GM20000 (cell line): Measurements from ENCODE around the gene TBCCD1.
"Not testable (repeated sequence)": the region's sequence is repeated elsewhere in the genome, so short reads cannot be mapped to it uniquely, and the experiment has no call there.

ENCODE experiments used
- DNase-seq: peaks from one replicate; pipeline ENCODE4 v3.0.0; 2012; ENCODE audit warnings: low spot score
- CTCF ChIP-seq: IDR thresholded peaks from 2 replicates; pipeline ENCODE4 v1.5.1; 2012; ENCODE audit warnings: mild to moderate bottlenecking, control low read depth; ENCODE audit errors: extremely low read depth, missing control alignments

TBCCD1 gene

GRCh38 chr3:186540835-186541226, 26.3 kb downstream of the TBCCD1 start:
- TF ChIP-seq CTCF = no peak
- no peak for DNase-seq

GRCh38 chr3:186540221-186540834, 26.8 kb downstream of the TBCCD1 start:
- DNase-seq = peak; percentile 58
- peak; percentile 50 for TF ChIP-seq CTCF

- no peak for TF ChIP-seq CTCF
Measured at GRCh38 chr3:186538779-186539178, 28.4 kb downstream of the TBCCD1 start.

GRCh38 chr3:186536883-186537844, 30.0 kb downstream of the TBCCD1 start:
- no peak for TF ChIP-seq CTCF
- no peak for DNase-seq

More at GRCh38 chr3:186538779-186539178, 28.4 kb downstream of the TBCCD1 start:
- peak; percentile 41 for DNase-seq

- no peak for TF ChIP-seq CTCF
- DNase-seq = peak; percentile 72
Measured at GRCh38 chr3:186534113-186534669, 32.9 kb downstream of the TBCCD1 start.

- DNase-seq = peak; percentile 42
- no peak for TF ChIP-seq CTCF
Measured at GRCh38 chr3:186532598-186533072, 34.5 kb downstream of the TBCCD1 start.

- DNase-seq = not testable (repeated sequence)
Measured at GRCh38 chr3:186531694-186532093, 35.4 kb downstream of the TBCCD1 start.
